CD4-positive, alpha-beta memory T cell (primary cell): ENCODE results near the gene CCDC97. TPM values are rescaled to one million over a fixed set of nuclear protein-coding genes. Genes with fewer than 3 reads are reported as not detected.

Source experiments
- CTCF ChIA-PET: fragments of 350-600 bp; sonication (Branson Sonifier 250); formaldehyde crosslinking; loops from one replicate; lab custom pipeline; 2021; ENCODE audit warnings: inconsistent platforms; ENCODE audit not compliant: partially characterized antibody; lab: Charles Lee
- POLR2A ChIA-PET: fragments of 350-600 bp; sonication (Branson Sonifier 250); formaldehyde crosslinking; loops from one replicate; lab custom pipeline; 2021; ENCODE audit not compliant: partially characterized antibody; lab: Charles Lee
- DNase-seq, 5 donors: peaks; one replicate each; pipeline versions ENCODE4 v3.0.0 to v3.0.0-alpha.2; 2020 to 2022; ENCODE audit warnings: mixed read lengths in 1 of 5
- H3K27ac ChIP-seq: one replicate; pipeline ENCODE4 v1.7.0; 2013; ENCODE audit warnings: low read depth, low read length
- H3K27me3 ChIP-seq: 2 replicates; pipeline ENCODE4 v1.7.0; 2013; ENCODE audit warnings: mild to moderate bottlenecking, low read length, moderate library complexity; ENCODE audit not compliant: insufficient read depth
- H3K36me3 ChIP-seq: 2 replicates; pipeline ENCODE4 v1.7.0; 2013; ENCODE audit warnings: mild to moderate bottlenecking, low read length, moderate library complexity; ENCODE audit not compliant: insufficient read depth
- H3K4me1 ChIP-seq: 2 replicates; pipeline ENCODE4 v1.7.0; 2013; ENCODE audit warnings: mild to moderate bottlenecking, low read length, moderate library complexity; ENCODE audit not compliant: insufficient read depth
- H3K4me3 ChIP-seq, 2 donors: one replicate each; pipeline ENCODE4 v1.7.0; 2013; ENCODE audit warnings: low read length in 2 of 2, mild to moderate bottlenecking in 1 of 2
- H3K9me3 ChIP-seq, 2 donors: one replicate each; pipeline ENCODE4 v1.7.0; 2013; ENCODE audit warnings: low read length in 2 of 2, control low read depth in 1 of 2; ENCODE audit not compliant: control insufficient read depth in 1 of 2
- H3K27ac Mint-ChIP-seq, 7 donors: one replicate each; pipeline ENCODE4 v1.8.0; 2020 to 2021; ENCODE audit warnings: mixed read lengths in 7 of 7, mild to moderate bottlenecking in 6 of 7, inconsistent platforms in 3 of 7, moderate library complexity in 3 of 7
- H3K27me3 Mint-ChIP-seq, 2 donors: one replicate each; pipeline ENCODE4 v1.8.0; 2020 to 2021; ENCODE audit warnings: mixed read lengths in 2 of 2
- H3K36me3 Mint-ChIP-seq, 2 donors: one replicate each; pipeline ENCODE4 v1.8.0; 2020 to 2021; ENCODE audit warnings: mixed read lengths in 2 of 2, inconsistent platforms in 1 of 2, mild to moderate bottlenecking in 1 of 2
- H3K4me1 Mint-ChIP-seq, 4 donors: one replicate each; pipeline ENCODE4 v1.8.0; 2020 to 2021; ENCODE audit warnings: mixed read lengths in 4 of 4, mild to moderate bottlenecking in 1 of 4
- H3K4me3 Mint-ChIP-seq, 8 donors: one replicate each; pipeline ENCODE4 v1.8.0; 2020 to 2021; ENCODE audit warnings: mixed read lengths in 8 of 8, mild to moderate bottlenecking in 7 of 8, moderate library complexity in 6 of 8, inconsistent platforms in 3 of 8
- H3K9me3 Mint-ChIP-seq, 8 donors: one replicate each; pipeline ENCODE4 v1.8.0; 2020 to 2021; ENCODE audit warnings: mixed read lengths in 8 of 8, mild to moderate bottlenecking in 5 of 8, inconsistent platforms in 3 of 8, moderate library complexity in 1 of 8
- intact Hi-C: fragments of 100-400 bp; cut with micrococcal nuclease; formaldehyde crosslinking; loops from one replicate; pipeline ENCODE4 v1.15.1; 2023
- polyA plus RNA-seq, 2 donors: library from polyadenylated mRNA; unstranded; fragments of 300-500 nt; fragmentation: Illumina TruSeq; gene quantifications; one replicate each; pipeline ENCODE4 v1.2.3, GENCODE V29; 2021
- total RNA-seq, 2 experiments: library from RNA; stranded (reverse); gene quantifications; one replicate each; pipeline ENCODE4 v1.2.3, GENCODE V29; 2021

The CCDC97 gene
- total and polyA plus RNA-seq, 4 experiments from 2014 or later: 23.2 to 61.4 (median 44.3) TPM

DNA sequence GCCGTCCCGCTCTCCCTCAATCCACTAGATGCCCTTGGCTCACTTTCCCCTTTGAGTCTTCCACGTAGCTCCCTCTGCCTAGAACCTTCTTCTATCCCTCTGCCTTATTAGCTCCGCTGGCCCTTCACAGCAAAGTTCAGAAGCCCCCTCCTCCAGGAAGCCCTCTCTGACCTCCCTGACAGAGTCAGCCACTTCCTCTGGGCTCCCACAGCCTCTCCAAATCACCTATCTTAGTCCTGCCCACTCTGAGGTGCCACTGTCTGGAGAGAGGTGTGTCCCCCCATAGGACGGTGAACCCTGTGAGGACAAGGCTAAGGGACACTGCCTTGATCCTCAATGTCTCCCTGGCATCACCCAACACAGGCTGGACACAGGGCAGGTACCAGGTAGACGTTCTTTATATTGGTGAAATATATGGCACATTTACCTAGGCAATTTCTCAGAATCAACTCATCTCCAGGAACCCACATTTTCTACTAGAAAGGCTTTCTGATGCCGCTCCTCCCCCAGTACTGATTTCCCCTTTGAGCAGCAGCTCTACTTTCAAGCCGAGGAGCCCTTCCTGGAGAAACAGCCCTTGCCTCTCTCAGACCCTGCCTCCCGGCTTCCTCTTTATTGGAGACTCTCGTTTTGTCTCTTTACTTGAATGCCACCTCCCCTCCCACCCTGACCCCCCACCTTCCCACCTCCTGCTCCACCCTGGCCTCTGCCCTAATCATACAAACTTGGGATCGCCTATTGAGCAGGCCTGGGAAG, 47.2 kb downstream of the CCDC97 start:
- POLR2A ChIA-PET: interaction anchor here (0.5 to 13.8 kb wide), 10 partner anchors 6 to 192 kb away, joined by 3 to 273 read pairs (median 4); partner anchors contain the start of genes B9D2, CCDC97 and HNRNPUL1

DNA sequence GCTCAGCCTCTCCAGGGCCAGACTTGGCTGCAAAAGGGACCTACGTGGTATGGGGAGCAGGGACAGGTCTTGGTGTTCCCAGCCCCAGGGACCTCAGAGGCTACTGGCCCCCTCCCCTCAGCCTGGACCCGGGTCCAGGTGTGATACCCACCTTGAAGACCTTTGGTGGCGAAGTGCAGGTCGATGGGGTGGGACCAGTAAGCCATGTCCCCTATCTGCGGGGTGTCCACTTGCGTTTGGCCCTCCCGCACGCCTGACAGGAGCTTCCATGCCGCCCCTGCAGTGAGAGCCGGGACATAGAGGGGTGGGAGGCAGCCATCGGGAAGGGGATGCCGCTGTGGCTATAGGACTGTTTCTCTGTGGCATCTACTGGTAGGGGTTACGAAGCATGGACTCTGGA, 47.8 kb downstream of the CCDC97 start:
- CTCF ChIA-PET: interaction anchor here (0.9 to 3.4 kb wide), 3 partner anchors 49 to 153 kb away, joined by 4 to 19 read pairs (median 5); no protein-coding TSS in a partner anchor
- H3K27me3 Mint-ChIP-seq: no peaks in the 10 kb centered on the region
- H3K9me3 Mint-ChIP-seq: peaks cover 0 to 2% (median 0%) of the 10 kb centered on the region in 8 donors
- H3K27ac Mint-ChIP-seq: peak overlapping the region; percentile 65 to 95 (median 89)
- no peak overlapping the region for H3K4me3 ChIP-seq
- POLR2A ChIA-PET: interaction anchor here (0.5 to 13.8 kb wide), 9 partner anchors 15 to 191 kb away, joined by 3 to 273 read pairs (median 4); partner anchors contain the start of genes CCDC97 and HNRNPUL1
- H3K4me1 Mint-ChIP-seq: peaks cover 40 to 71% (median 51%) of the 10 kb centered on the region in 4 donors
- no peaks in the 10 kb centered on the region for H3K27me3 ChIP-seq
- H3K4me1 ChIP-seq: peaks cover 55% of the 10 kb centered on the region
- H3K36me3 Mint-ChIP-seq: peaks cover 0 to 19% of the 10 kb centered on the region in 2 donors
- H3K4me3 Mint-ChIP-seq: peak overlapping the region; percentile 20 to 84 (median 60)
- no peak for DNase-seq
- no peaks in the 10 kb centered on the region for H3K36me3 ChIP-seq
- H3K27ac ChIP-seq: peak overlapping the region; percentile 22
- H3K9me3 ChIP-seq: no peaks in the 10 kb centered on the region
- intact Hi-C loops: no loop called here

More for the DNA sequence above, 47.2 kb downstream of the CCDC97 start:
- Mint-ChIP-seq H3K9me3 (peaks cover 0 to 2% (median 0%) of the 10 kb centered on the region in 8 donors), H3K27me3 (no peaks in the 10 kb centered on the region), H3K4me1 (peaks cover 35 to 66% (median 46%) of the 10 kb centered on the region in 4 donors), H3K27ac (peak overlapping the region; percentile 86 to 95 (median 93)), H3K36me3 (peaks cover 0 to 18% of the 10 kb centered on the region in 2 donors), H3K4me3 (peak overlapping the region; percentile 20 to 87 (median 78))
- CTCF ChIA-PET: interaction anchor here (0.8 to 3.4 kb wide), 9 partner anchors 16 to 505 kb away, joined by 3 to 19 read pairs (median 4); no protein-coding TSS in a partner anchor
- Histone ChIP-seq H3K27me3 (no peaks in the 10 kb centered on the region), H3K27ac (peak overlapping the region; percentile 50), H3K9me3 (no peaks in the 10 kb centered on the region), H3K36me3 (no peaks in the 10 kb centered on the region), H3K4me3 (no peak overlapping the region), H3K4me1 (peaks cover 50% of the 10 kb centered on the region)
- DNase-seq: peak in 2 of 5 donors; percentile 32 to 46
- intact Hi-C loops: no loop called here

DNA sequence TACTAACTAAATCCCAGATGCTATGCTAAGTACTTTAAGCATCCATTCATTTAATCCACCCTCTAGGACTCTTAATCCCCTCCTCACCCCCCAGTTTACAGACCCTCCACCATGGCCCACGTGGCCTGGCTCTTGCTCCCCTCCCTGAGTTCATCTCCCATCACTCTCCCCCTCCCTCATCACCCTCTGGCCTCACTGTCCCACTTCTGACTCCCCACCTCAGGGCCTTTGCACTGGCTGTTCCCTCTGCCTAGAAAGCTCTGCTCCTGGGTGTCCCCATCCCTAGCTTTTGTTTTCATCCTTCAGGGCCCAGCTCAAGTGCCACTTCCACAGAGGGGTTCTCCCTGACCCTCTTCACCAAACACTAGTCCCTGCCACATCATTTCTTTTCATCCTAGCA, 49.8 kb downstream of the CCDC97 start:
- Mint-ChIP-seq H3K9me3 (peaks cover 0 to 2% (median 0%) of the 10 kb centered on the region in 8 donors), H3K36me3 (peaks cover 0 to 20% of the 10 kb centered on the region in 2 donors), H3K27me3 (no peaks in the 10 kb centered on the region), H3K4me1 (peaks cover 45 to 81% (median 57%) of the 10 kb centered on the region in 4 donors), H3K27ac (peak overlapping the region in 5 of 7 donors; percentile 22 to 78 (median 67)), H3K4me3 (peak overlapping the region in 3 of 8 donors; percentile 17 to 48 (median 46))
- Histone ChIP-seq H3K36me3 (no peaks in the 10 kb centered on the region), H3K4me1 (peaks cover 62% of the 10 kb centered on the region), H3K4me3 (no peak overlapping the region), H3K27ac (no peak overlapping the region), H3K27me3 (no peaks in the 10 kb centered on the region), H3K9me3 (no peaks in the 10 kb centered on the region)
- ChIA-PET POLR2A (interaction anchor here (13.8 kb wide), 1 partner anchor 95 kb away, joined by 217 read pairs; the partner anchor contains the start of gene HNRNPUL1), CTCF (interaction anchor here (0.8 kb wide), 1 partner anchor 52 kb away, joined by 4 read pairs; no protein-coding TSS in a partner anchor)
- no peak for DNase-seq
- intact Hi-C loops: no loop called here

DNA sequence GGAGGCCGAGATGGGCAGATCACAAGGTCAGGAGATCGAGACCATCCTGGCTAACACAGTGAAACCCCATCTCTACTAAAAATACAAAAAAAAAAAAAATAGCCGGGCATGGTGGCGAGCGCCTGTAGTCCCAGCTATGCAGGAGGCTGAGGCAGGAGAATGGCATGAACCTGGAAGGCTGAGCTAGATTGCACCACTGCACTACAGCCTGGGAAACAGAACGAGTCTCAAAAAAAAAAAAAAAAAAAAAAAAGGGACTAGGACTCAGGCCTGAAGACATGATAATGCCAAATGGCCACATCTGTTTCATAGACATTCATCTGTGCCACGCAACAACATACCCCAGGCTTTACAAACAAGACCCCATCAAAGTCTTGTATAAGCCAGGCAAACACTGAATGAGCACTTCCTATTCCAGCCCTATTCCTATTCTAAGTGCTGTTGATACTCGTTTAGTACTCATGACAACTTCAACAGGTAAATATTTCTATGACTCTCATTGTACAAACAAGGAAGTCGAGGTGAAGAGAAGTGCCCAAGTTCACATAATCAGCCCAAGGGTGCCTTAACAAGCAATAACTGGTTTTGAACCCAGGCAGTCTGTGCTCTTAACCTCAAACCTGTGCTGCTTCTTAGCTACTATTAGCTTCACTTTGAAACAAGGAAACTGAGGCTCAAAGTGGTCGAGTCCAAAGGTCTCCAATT, 52.3 kb downstream of the CCDC97 start:
- no peaks in the 10 kb centered on the region for H3K9me3 Mint-ChIP-seq
- ChIA-PET CTCF (interaction anchor here (4.1 to 4.9 kb wide), 2 partner anchors 7 to 10 kb away, joined by 30 to 48 read pairs; no protein-coding TSS in a partner anchor), POLR2A (interaction anchor here (0.6 to 6.3 kb wide), 8 partner anchors 10 to 948 kb away, joined by 3 to 184 read pairs (median 13); partner anchors contain the start of genes B3GNT8, CCDC97, HNRNPUL1 and TGFB1)
- no peaks in the 10 kb centered on the region for H3K9me3 ChIP-seq
- peaks cover 39% of the 10 kb centered on the region for H3K4me1 ChIP-seq
- H3K27ac Mint-ChIP-seq: peak overlapping the region; percentile 97 to 100 (median 100)
- no peaks in the 10 kb centered on the region for H3K27me3 Mint-ChIP-seq
- peak overlapping the region; percentile 99 for H3K27ac ChIP-seq
- peaks cover 0 to 12% of the 10 kb centered on the region in 2 donors for H3K36me3 Mint-ChIP-seq
- H3K27me3 ChIP-seq: no peaks in the 10 kb centered on the region
- no peak for DNase-seq
- H3K36me3 ChIP-seq: no peaks in the 10 kb centered on the region
- intact Hi-C loops: no loop called here
- peaks cover 26 to 59% (median 36%) of the 10 kb centered on the region in 4 donors for H3K4me1 Mint-ChIP-seq
- peak overlapping the region in 6 of 8 donors; percentile 17 to 98 (median 94) for H3K4me3 Mint-ChIP-seq
- no peak overlapping the region for H3K4me3 ChIP-seq

DNA sequence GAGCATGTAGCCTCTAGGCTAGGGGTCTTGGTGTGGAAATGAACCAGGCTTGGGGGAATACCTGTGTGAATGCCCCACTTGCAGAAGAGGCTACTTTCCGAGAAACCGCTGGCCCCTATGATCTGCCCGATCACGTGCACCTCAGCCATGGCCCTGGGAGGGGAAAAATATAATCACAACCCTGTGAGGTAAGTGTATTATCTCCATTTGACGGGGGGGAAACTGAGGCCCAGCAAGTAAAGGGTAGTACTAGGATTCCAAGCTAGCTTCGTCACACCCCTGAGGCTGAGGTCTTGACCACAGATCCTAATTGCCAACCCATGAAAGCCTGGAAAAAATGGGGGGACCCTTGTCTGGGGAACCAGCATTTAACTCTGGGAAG, 53.4 kb downstream of the CCDC97 start:
- H3K4me3 ChIP-seq: peak overlapping the region; percentile 77 to 91
- H3K27me3 Mint-ChIP-seq: no peaks in the 10 kb centered on the region
- POLR2A ChIA-PET: interaction anchor here (0.5 to 6.3 kb wide), 29 partner anchors 11 to 1917 kb away, joined by 3 to 184 read pairs (median 4); partner anchors contain the start of genes ACTMAP, B3GNT8, CCDC97 and DMAC2
- H3K4me1 ChIP-seq: peaks cover 30% of the 10 kb centered on the region
- peaks cover 18 to 48% (median 26%) of the 10 kb centered on the region in 4 donors for H3K4me1 Mint-ChIP-seq
- H3K36me3 ChIP-seq: no peaks in the 10 kb centered on the region
- H3K36me3 Mint-ChIP-seq: peaks cover 0 to 12% of the 10 kb centered on the region in 2 donors
- peak overlapping the region; percentile 99 for H3K27ac ChIP-seq
- no peaks in the 10 kb centered on the region for H3K9me3 ChIP-seq
- no peaks in the 10 kb centered on the region for H3K9me3 Mint-ChIP-seq
- CTCF ChIA-PET: interaction anchor here (0.5 to 4.9 kb wide), 15 partner anchors 8 to 233 kb away, joined by 3 to 48 read pairs (median 5); no protein-coding TSS in a partner anchor
- intact Hi-C loops: loop anchor here (1.0 kb wide), 2 partner anchors 9 to 100 kb away; no protein-coding TSS in a partner anchor
- H3K27me3 ChIP-seq: no peaks in the 10 kb centered on the region
- peak overlapping the region; percentile 97 to 100 (median 100) for H3K27ac Mint-ChIP-seq
- DNase-seq: no peak
- H3K4me3 Mint-ChIP-seq: peak overlapping the region; percentile 93 to 98 (median 95)

DNA sequence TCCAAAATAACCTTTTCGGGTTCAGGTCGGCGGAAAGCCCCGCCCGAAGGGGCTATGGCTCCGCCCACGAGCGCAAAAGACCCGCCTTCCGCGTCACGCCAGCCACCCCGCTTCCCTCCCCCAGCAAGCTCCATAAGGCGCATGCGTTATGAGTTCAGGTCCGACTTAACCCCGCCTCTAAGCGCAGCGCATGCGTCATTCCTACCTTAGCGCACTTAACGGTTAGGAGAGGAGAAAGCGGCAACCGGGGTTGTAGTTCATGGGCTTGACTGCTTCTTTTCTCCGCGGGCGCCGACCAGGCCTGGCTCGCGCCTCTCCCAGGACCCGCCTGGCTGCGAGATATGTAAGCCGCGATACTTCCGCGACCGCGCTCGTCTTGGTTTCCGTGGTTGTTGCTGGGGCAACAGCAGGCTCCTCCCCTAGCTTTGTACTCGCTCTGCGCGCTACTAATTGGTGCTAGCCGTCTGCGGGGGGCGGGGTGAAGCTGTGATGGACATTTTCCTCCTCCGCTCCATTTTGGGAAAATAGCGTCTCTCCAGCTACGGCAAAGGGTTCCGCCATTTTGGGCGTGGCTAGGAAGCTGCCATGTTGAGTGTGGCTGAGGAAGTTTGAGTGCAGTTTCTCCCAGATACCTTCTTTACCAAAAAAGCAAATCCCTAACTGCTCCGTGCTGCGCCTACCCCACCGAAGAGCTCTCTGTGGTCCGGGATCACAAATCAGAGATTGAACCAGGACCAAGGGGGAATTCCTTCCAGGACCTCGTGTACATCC, 54.0 kb downstream of the CCDC97 start, which contains the start of gene B9D2:
Gene B9D2, minus strand, starts transcription at position 397 of the 771 bp plus-strand sequence. CDS start 630 bp downstream, outside the sequence.
- H3K9me3 Mint-ChIP-seq: no peaks in the 10 kb centered on the region
- Histone ChIP-seq H3K9me3 (no peaks in the 10 kb centered on the region), H3K36me3 (no peaks in the 10 kb centered on the region), H3K27ac (peak within 1 kb of the TSS; percentile 99), H3K4me3 (peak within 1 kb of the TSS; percentile 77 to 91), H3K27me3 (no peaks in the 10 kb centered on the region), H3K4me1 (peaks cover 24% of the 10 kb centered on the region)
- CTCF ChIA-PET: interaction anchor here (0.5 to 4.9 kb wide), 18 partner anchors 9 to 232 kb away, joined by 3 to 48 read pairs (median 4); no protein-coding TSS in a partner anchor
- H3K36me3 Mint-ChIP-seq: peaks cover 0 to 12% of the 10 kb centered on the region in 2 donors
- intact Hi-C loops: loop anchor here (1.0 kb wide), 4 partner anchors 10 to 101 kb away; partner anchors contain the start of genes BCKDHA and EXOSC5
- peak within 1 kb of the TSS; percentile 93 to 98 (median 95) for H3K4me3 Mint-ChIP-seq
- peak; percentile 98 to 99 (median 99) for DNase-seq
- H3K4me1 Mint-ChIP-seq: peaks cover 15 to 45% (median 23%) of the 10 kb centered on the region in 4 donors
- no peaks in the 10 kb centered on the region for H3K27me3 Mint-ChIP-seq
- POLR2A ChIA-PET: interaction anchor here (0.5 to 6.3 kb wide), 35 partner anchors 9 to 1918 kb away, joined by 3 to 184 read pairs (median 3); partner anchors contain the start of genes ACTMAP, B3GNT8, CCDC97 and DMAC2
- H3K27ac Mint-ChIP-seq: peak within 1 kb of the TSS; percentile 97 to 100 (median 100)
